H1 (cell line): Measurements from ENCODE around the gene OR2L5. TPM values are rescaled to one million over a fixed set of nuclear protein-coding genes. Genes with fewer than 3 reads are reported as not detected.

Experiments used
- CTCF ChIA-PET: fragments of 300-600 bp; sonication (Branson Sonifier 250); formaldehyde crosslinking; loops from one replicate; lab custom pipeline; 2021; ENCODE audit not compliant: partially characterized antibody; lab: Charles Lee
- POLR2A ChIA-PET: fragments of 300-600 bp; sonication (Branson Sonifier 250); formaldehyde crosslinking; loops from one replicate; lab custom pipeline; 2021; ENCODE audit warnings: inconsistent platforms; ENCODE audit not compliant: partially characterized antibody; lab: Charles Lee
- DNase-seq, 2 experiments: peaks; one replicate each; pipeline versions ENCODE4 v3.0.0 to v3.0.0-alpha.2; 2010 to 2022; ENCODE audit warnings: low spot score in 2 of 2, low read depth in 1 of 2, mixed read lengths in 1 of 2
- FAIRE-seq: peaks from 2 replicates; lab custom pipeline; 2011; peaks lifted over from hg19 to GRCh38; lab: Jason Lieb, UNC
- H2AFZ ChIP-seq: 2 replicates; pipeline ENCODE4 v1.8.1; 2012; ENCODE audit warnings: low read length, inconsistent platforms
- H2AK5ac ChIP-seq: 2 replicates; pipeline ENCODE4 v1.6.1; 2013; ENCODE audit warnings: low read depth, low read length
- H2BK120ac ChIP-seq: replicated peaks from 2 replicates; pipeline ENCODE3; 2013; ENCODE audit warnings: low read depth, low read length, inconsistent platforms
- H2BK12ac ChIP-seq: 2 replicates; pipeline ENCODE4 v1.6.1; 2013; ENCODE audit warnings: low read depth, low read length
- H2BK15ac ChIP-seq: 2 replicates; pipeline ENCODE4 v1.6.1; 2013; ENCODE audit warnings: low read length
- H2BK20ac ChIP-seq: 2 replicates; pipeline ENCODE4 v1.6.1; 2013; ENCODE audit warnings: low read length
- H2BK5ac ChIP-seq: 2 replicates; pipeline ENCODE4 v1.6.1; 2013; ENCODE audit warnings: low read depth, low read length
- H3K14ac ChIP-seq: 2 replicates; pipeline ENCODE4 v1.6.1; 2013; ENCODE audit warnings: inconsistent platforms; ENCODE audit not compliant: insufficient read length
- H3K18ac ChIP-seq: 2 replicates; pipeline ENCODE4 v1.6.1; 2013; ENCODE audit warnings: low read length; ENCODE audit errors: extremely low read depth
- H3K23ac ChIP-seq: 2 replicates; pipeline ENCODE4 v1.6.1; 2013; ENCODE audit warnings: inconsistent platforms; ENCODE audit not compliant: insufficient read length
- H3K23me2 ChIP-seq: 2 replicates; pipeline ENCODE4 v1.6.1; 2013; ENCODE audit warnings: low read depth, low read length
- H3K27ac ChIP-seq: 2 replicates; pipeline ENCODE4 v1.6.1; 2011; ENCODE audit warnings: low read depth, low read length, inconsistent platforms
- H3K27me3 ChIP-seq, 4 experiments: replicated peaks in 1 of 4; 1 replicate in 1 of 4; 2 replicates in 3 of 4; pipeline versions ENCODE4 v1.6.1 to v1.8.1; 2011 to 2013; ENCODE audit warnings: low read length in 3 of 4, mild to moderate bottlenecking in 3 of 4, inconsistent platforms in 2 of 4, mixed read lengths in 2 of 4, moderate library complexity in 1 of 4; ENCODE audit not compliant: control insufficient read depth in 3 of 4, insufficient read depth in 3 of 4; ENCODE audit errors: extremely low read depth in 1 of 4
- H3K36me3 ChIP-seq, 4 experiments: 2 replicates each; pipeline versions ENCODE4 v1.6.1 to v1.8.1; 2011 to 2013; ENCODE audit warnings: mild to moderate bottlenecking in 4 of 4, low read length in 3 of 4, moderate library complexity in 2 of 4, control low read depth in 1 of 4, inconsistent platforms in 1 of 4; ENCODE audit not compliant: insufficient read depth in 4 of 4, control insufficient read depth in 2 of 4
- H3K4ac ChIP-seq: replicated peaks from 2 replicates; pipeline ENCODE3; 2013; ENCODE audit warnings: low read length, low read depth, mixed read lengths, inconsistent platforms; ENCODE audit not compliant: insufficient read length
- H3K4me1 ChIP-seq, 4 experiments: replicated peaks in 1 of 4; 1 replicate in 1 of 4; 2 replicates in 3 of 4; pipeline versions ENCODE4 v1.6.1 to v1.8.1; 2011 to 2013; ENCODE audit warnings: low read length in 3 of 4, inconsistent platforms in 2 of 4, mixed read lengths in 1 of 4; ENCODE audit not compliant: insufficient read depth in 4 of 4, control insufficient read depth in 3 of 4
- H3K4me2 ChIP-seq, 2 experiments: 2 replicates each; pipeline versions ENCODE4 v1.6.1 to v1.8.1; 2011 to 2013; ENCODE audit warnings: low read depth in 2 of 2, low read length in 2 of 2, control low read depth in 1 of 2, inconsistent platforms in 1 of 2, mild to moderate bottlenecking in 1 of 2; ENCODE audit not compliant: insufficient read depth in 1 of 2
- H3K4me3 ChIP-seq, 4 experiments: fragments of 200-600, 300-600 bp in 1 of 4; sonication (generic), shearing (Covaris generic), sonication (Bioruptor Twin) in 1 of 4; 2 replicates each; pipeline versions ENCODE4 v1.5.1 to v1.8.1; 2011 to 2016; ENCODE audit warnings: low read length in 4 of 4, low read depth in 3 of 4, control low read depth in 2 of 4, inconsistent platforms in 2 of 4, mild to moderate bottlenecking in 2 of 4, mixed read lengths in 1 of 4, moderate library complexity in 1 of 4; ENCODE audit not compliant: insufficient read depth in 2 of 4; ENCODE audit errors: extremely low read depth in 1 of 4
- H3K56ac ChIP-seq: replicated peaks from 2 replicates; pipeline ENCODE3; 2013; ENCODE audit warnings: low read depth, mild to moderate bottlenecking, mixed read lengths, low read length, inconsistent platforms; ENCODE audit not compliant: insufficient read length
- H3K79me1 ChIP-seq: 2 replicates; pipeline ENCODE4 v1.6.1; 2013; ENCODE audit warnings: low read depth, low read length, control low read depth
- H3K79me2 ChIP-seq, 2 experiments: 2 replicates each; pipeline versions ENCODE4 v1.6.1 to v1.8.1; 2012 to 2013; ENCODE audit warnings: low read length in 2 of 2, mild to moderate bottlenecking in 2 of 2, inconsistent platforms in 1 of 2; ENCODE audit not compliant: insufficient read depth in 2 of 2, control insufficient read depth in 1 of 2
- H3K9ac ChIP-seq, 4 experiments: replicated peaks in 1 of 4; 1 replicate in 1 of 4; 2 replicates in 3 of 4; pipeline versions ENCODE4 v1.6.1 to v1.8.1; 2011 to 2013; ENCODE audit warnings: low read depth in 3 of 4, low read length in 3 of 4, control low read depth in 2 of 4, mild to moderate bottlenecking in 2 of 4, moderate library complexity in 2 of 4, inconsistent platforms in 1 of 4; ENCODE audit errors: extremely low read depth in 1 of 4
- H3K9me3 ChIP-seq, 2 experiments: 2 replicates each; pipeline versions ENCODE4 v1.6.1 to v1.8.1; 2012 to 2013; ENCODE audit warnings: mild to moderate bottlenecking in 2 of 2, moderate library complexity in 2 of 2, control low read depth in 1 of 2, inconsistent platforms in 1 of 2, low read depth in 1 of 2, low read length in 1 of 2, mixed read lengths in 1 of 2; ENCODE audit not compliant: insufficient read depth in 2 of 2
- H4K20me1 ChIP-seq, 2 experiments: replicated peaks in 1 of 2; 2 replicates each; pipeline versions ENCODE3 to v1.8.1; 2011 to 2013; ENCODE audit warnings: inconsistent platforms in 2 of 2, low read length in 2 of 2, mild to moderate bottlenecking in 1 of 2; ENCODE audit not compliant: insufficient read depth in 2 of 2, control insufficient read depth in 1 of 2
- H4K5ac ChIP-seq: 2 replicates; pipeline ENCODE4 v1.6.1; 2013; ENCODE audit warnings: low read length, low read depth, mixed read lengths, inconsistent platforms; ENCODE audit not compliant: insufficient read length
- H4K8ac ChIP-seq: 2 replicates; pipeline ENCODE4 v1.8.0; 2013; ENCODE audit warnings: mild to moderate bottlenecking, moderate library complexity, low read length, inconsistent platforms; ENCODE audit not compliant: insufficient read depth; ENCODE audit errors: extremely low read depth
- H4K91ac ChIP-seq: replicated peaks from 2 replicates; pipeline ENCODE3; 2013; ENCODE audit warnings: low read length, mixed read lengths, inconsistent platforms; ENCODE audit not compliant: insufficient read length
- ATF2 ChIP-seq: IDR thresholded peaks from 2 replicates; pipeline ENCODE4 v1.6.1; 2012; ENCODE audit warnings: low read length, inconsistent platforms
- RNF2 ChIP-seq: fragments of 200-900, 300-1000 bp; sonication (generic); IDR thresholded peaks from 2 replicates; pipeline ENCODE4 v1.7.1; 2016; ENCODE audit warnings: borderline replicate concordance, low read depth, mild to moderate bottlenecking, antibody characterized with exemption, low read length; ENCODE audit not compliant: poor library complexity, severe bottlenecking; ENCODE audit errors: missing control alignments
- WGBS, 2 experiments: shearing (Covaris generic) in 1 of 2; methylation state at CpG; one replicate each; pipeline versions ENCODE4 v1.1.6 to v1.1.7; 2013 to 2015; ENCODE audit warnings: low lambda C conversion rate in 2 of 2, mixed read lengths in 2 of 2, inconsistent platforms in 1 of 2, low coverage in 1 of 2, missing lambda C conversion rate in 1 of 2; ENCODE audit not compliant: insufficient replicate concordance in 2 of 2, insufficient coverage in 1 of 2, insufficient read length in 1 of 2; ENCODE audit errors: extremely low coverage in 1 of 2, missing lambda C conversion rate in 1 of 2; 5-methylcytosine and 5-hydroxymethylcytosine counted together
- polyA plus RNA-seq, 7 experiments: library from polyadenylated mRNA; depleted of rRNA in 3 of 7; stranded (reverse) in 5 of 7; unstranded in 2 of 7; fragments of >200 nt in 5 of 7; fragments of 200-250 nt in 2 of 7; gene quantifications; 1 replicate in 5 of 7; 2 replicates in 1 of 7; 4 replicates in 1 of 7; pipeline versions ENCODE4 v1.2.1 to v1.2.3, GENCODE V29; 2011 to 2013; ENCODE audit warnings: missing spikeins in 2 of 7, mixed read lengths in 2 of 7
- total RNA-seq: library from RNA; stranded (reverse); fragmentation: NEBNext Ultra II Directional; extraction: Animal tissue kit (Norgen Biotek cat#: 25700); gene quantifications from 2 replicates; pipeline ENCODE4 v1.2.1, GENCODE V29; 2021

Gene OR2L5
- total and polyA plus RNA-seq, 2 of the 8 experiments (the other 6 are each of a cell fraction or from before 2014, with no cell fraction given), result not detected

GRCh38 chr1:248065071-248065470 lies 51.6 kb downstream of the OR2L5 start:
- DNase-seq (no peak), FAIRE-seq (no peak)
- Histone ChIP-seq H3K79me2 (no peaks in the 10 kb centered on the region), H2BK120ac (no peak overlapping the region), H3K23me2 (no peaks in the 10 kb centered on the region), H2BK20ac (no peak overlapping the region), H3K79me1 (no peaks in the 10 kb centered on the region), H2BK12ac (no peak overlapping the region), H3K4me2 (no peak overlapping the region), H4K8ac (no peak overlapping the region), H2BK15ac (no peak overlapping the region), H2AFZ (no peak overlapping the region), H4K20me1 (no peaks in the 10 kb centered on the region), H3K9me3 (peaks cover 45 to 46% of the 10 kb centered on the region in 2 experiments), H3K18ac (no peak overlapping the region), H3K56ac (no peak overlapping the region), H3K4me1 (no peaks in the 10 kb centered on the region), H2AK5ac (no peak overlapping the region), H3K4me3 (no peak overlapping the region), H3K4ac (no peak overlapping the region), H3K23ac (no peak overlapping the region), H2BK5ac (no peak overlapping the region), H3K27me3 (no peaks in the 10 kb centered on the region), H3K14ac (no peak overlapping the region), H4K5ac (no peak overlapping the region), H3K9ac (no peak overlapping the region), H4K91ac (no peak overlapping the region), H3K36me3 (no peaks in the 10 kb centered on the region), H3K27ac (no peak overlapping the region)
- 69% methylated on average over 2 of the region's 2 CpGs; no CpG with 5 or more reads in 1 of the 2 experiments for WGBS, 2 experiments
- ChIA-PET CTCF (no interaction called here), POLR2A (no interaction called here)
- TF ChIP-seq ATF2 (no peak), RNF2 (no peak)
